GM21423 (cell line): ENCODE results near the gene TRIM4.
"Not testable (repeated sequence)": the region's sequence is repeated elsewhere in the genome, so short reads cannot be mapped to it uniquely, and the experiment has no call there.

Experiments used
- ATAC-seq: cut with Tn5 transposase; IDR thresholded peaks from one replicate; pipeline ENCODE4 v1.9.1; 2021; ENCODE audit warnings: mild to moderate bottlenecking, moderate library complexity; ENCODE audit not compliant: unreplicated experiment

The TRIM4 gene

GRCh38 chr7:99920149-99920548 lies 819 bp upstream of the TRIM4 start:
- no peak for ATAC-seq

DNA sequence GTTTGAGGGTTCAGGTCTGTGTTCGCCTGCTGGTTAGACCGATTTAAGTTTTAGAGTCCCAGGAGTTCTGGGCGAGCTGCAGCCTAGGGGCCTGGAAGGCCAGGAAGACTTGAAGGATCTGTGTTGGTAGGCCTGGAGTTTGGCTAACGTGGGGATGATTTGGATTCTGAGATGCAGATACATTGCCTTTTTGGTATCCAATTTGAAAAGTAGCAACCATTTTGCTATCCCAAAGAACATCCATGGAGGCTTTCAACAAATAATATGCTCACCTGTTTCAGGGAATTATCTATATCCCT lies 433 bp upstream of the TRIM4 start:
- ATAC-seq = no peak

DNA sequence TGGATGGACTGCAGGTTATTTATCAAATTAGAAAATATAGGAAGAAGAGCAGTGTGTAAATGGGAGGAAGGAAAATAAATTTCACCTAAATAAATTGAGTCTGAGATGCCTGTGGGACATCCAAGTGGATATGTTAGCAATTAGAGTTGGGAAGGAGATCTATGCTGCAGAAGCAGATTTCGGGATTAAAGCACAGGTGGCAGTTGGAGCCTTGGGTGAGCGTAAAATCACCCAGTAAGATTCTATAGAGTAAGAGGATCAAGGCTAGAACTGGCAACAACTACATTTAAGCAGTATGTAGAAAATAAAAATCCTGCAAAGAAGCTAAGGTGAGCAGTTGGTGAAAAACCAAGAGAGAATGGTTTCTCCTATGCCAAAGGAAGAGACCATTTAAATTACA lies 8.4 kb downstream of the TRIM4 start:
- ATAC-seq = no peak

GRCh38 chr7:99901581-99901980 lies 17.7 kb downstream of the TRIM4 start:
- ATAC-seq = no peak

DNA sequence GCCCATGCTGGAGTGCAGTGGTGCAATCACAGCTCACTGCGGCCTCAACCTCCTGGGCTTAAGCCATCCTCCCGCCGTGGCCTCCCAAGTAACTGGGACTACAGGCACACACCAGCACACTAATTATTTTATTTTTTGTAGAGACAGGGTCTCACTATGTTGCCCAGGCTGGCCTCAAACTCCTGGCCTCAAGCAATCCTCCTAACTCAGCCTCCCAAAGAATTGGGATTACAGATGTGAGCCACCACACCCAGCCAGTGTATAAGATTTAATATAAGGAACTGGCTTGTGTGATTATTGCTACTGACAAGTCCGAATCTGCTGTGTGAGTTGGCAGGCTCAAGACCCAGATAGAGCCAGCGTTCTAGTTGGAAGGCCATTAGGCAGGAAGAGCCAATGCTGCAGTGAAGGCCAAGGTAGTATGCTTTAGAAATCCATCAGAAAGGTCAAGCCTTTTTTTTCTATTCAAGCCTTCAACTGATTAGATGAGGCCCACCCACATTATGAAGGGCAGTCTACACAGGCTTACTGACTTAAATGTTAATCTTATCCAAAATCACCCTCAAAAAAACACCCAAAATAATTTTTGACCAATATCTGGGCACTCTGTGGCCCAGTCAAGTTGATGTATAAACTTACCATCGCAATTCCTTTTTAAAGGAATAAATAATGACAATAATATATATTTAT lies 19.4 kb downstream of the TRIM4 start:
- no peak for ATAC-seq

- ATAC-seq = no peak
These were observed 20.5 kb downstream of the TRIM4 start for GRCh38 chr7:99898836-99899235.

GRCh38 chr7:99898023-99898357 lies 21.3 kb downstream of the TRIM4 start:
- ATAC-seq = no peak

GRCh38 chr7:99897322-99898022 lies 21.9 kb downstream of the TRIM4 start:
- ATAC-seq = no peak

DNA sequence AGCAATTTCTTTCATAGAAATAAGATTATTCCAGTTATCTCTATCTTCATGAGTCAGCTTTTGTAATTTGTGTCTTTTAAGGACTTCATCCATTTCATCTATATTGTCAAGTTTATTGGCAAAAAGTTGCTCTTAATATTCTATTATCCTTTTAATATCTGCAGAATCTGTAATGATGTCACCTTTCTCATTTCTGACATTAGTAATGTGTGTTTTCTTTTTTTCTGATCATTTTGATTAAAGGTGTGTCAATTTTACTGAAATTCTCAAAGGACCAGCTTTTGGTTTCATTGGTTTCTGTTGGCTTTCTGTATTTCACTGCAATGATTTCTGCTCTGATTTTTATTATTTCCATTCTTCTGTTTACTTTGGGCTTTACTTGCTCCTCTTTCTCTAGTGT lies 24.6 kb downstream of the TRIM4 start:
- ATAC-seq = no peak

DNA sequence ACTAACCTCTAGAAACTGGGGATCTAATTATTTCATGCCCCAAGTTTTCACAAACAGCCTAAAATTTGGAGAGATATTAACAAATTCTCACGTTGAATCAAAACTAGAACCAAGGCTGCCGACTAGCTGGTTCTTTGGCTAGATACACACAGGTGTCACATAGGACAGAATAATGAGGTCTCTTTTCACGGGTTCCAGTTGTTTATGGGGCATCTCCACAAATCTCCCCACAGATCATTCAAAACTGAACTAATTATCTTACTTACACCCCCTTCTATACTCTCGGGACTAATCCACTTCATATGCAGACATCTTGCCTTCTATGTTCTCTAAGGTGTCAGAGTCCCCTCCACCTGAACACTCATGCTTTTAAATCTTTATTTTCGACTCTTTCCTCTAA lies 26.1 kb downstream of the TRIM4 start:
- no peak for ATAC-seq

- ATAC-seq = not testable (repeated sequence)
These were observed 29.0 kb downstream of the TRIM4 start for GRCh38 chr7:99890348-99890747.

DNA sequence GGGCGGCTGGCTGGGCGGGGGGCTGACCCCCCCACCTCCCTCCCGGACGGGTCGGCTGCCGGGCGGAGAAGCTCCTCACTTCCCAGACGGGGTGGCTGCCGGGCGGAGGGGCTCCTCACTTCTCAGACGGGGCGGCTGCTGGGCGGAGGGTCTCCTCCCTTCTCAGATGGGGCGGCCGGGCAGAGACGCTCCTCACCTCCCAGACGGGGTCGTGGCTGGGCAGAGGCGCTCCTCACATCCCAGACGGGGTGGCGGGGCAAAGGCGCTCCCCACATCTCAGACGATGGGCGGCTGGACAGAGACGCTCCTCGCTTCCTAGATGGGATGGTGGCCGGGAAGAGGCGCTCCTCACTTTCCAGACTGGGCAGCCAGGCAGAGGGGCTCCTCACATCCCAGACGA lies 31.0 kb downstream of the TRIM4 start:
- not testable (repeated sequence) for ATAC-seq

DNA sequence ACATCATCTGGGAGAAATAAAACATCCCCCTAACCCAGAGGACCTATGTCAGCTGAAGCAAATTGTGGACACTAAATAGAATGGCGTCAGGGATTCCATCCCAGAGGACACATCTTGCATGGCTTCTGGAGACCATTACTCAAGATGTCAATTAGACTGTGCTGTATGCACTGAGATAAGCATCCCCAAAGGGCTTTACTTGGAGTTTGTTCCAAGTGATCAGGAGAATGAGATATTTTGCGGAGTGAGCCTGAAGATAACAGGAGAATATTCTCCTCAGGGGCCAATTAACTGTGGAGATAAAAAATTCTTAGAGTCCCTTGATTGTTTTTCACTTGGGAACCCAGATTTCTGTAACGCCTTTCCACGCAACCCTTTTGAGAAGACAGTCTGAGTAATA lies 38.0 kb downstream of the TRIM4 start:
- ATAC-seq = no peak

- no peak for ATAC-seq
These were observed 42.4 kb downstream of the TRIM4 start, which contains the start of gene OR2AE1 for GRCh38 chr7:99876933-99877332. Gene OR2AE1 (minus strand): TSS chr7:99877033. CDS start chr7:99877033, 0 bp downstream.

- no peak for ATAC-seq
These were observed 42.8 kb downstream of the TRIM4 start for GRCh38 chr7:99876491-99876890.

DNA sequence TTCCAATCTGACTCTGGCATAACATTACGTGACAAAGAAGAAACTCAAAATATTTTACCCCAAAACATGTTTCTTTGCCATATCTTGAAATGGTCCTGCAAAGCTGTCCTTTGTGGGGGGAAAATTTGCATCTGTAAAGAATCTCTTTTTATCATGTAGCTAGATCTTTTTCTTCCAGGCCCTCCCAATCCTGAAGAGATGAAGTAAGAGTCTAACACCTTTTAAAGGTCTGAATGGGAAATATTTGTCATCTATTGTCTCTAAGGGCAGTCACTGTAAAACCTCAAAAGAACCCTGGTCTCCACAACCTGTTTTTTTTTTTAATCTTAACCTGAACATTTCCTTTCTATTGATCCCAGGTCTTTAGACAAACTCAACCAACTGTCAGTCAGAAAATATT lies 51.1 kb downstream of the TRIM4 start:
- ATAC-seq = no peak

DNA sequence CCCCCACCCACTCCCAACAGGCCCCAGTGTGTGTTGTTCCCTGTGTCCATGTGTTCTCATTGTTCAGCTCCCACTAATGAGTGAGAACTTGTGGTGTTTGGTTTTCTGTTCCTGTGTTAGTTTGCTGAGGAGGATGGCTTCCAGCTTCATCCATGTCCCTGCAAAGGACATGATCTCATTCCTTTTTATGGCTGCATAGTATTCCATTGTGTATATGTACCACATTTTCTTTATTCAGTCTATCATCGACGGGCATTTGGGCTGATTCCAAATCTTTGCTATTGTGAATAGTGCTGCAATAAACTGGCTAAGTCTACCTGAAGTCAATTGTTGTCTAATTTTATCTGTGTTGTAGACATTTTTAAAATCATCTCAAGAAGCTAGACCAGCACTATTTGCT lies 51.9 kb downstream of the TRIM4 start:
- not testable (repeated sequence) for ATAC-seq

DNA sequence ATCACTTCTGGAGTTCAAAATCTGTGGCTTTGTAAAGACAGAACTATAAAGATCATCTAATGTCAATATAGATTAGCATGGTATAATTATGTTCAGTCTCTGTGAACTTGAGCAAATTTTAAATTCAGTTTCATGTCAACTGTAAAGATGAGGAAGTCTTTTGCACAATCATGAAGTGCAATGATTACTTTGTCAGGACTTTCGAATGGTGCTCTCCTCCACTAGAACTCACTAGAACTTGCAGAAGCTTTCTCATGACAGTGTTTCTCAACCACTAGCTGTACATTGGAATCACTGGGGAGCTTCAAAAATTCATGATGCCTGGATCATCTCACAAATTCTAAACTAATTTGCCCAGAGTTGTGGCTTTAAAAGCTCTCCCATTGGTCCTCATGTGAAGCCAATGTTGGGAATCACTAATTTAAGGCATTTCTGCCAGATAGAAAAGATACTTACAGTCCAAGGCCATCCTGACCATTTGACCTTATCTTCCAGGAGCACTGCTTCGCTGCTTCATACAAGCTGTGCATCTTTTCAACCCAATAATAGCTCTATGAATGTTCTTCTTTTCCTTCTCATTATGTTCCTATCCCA lies 55.4 kb downstream of the TRIM4 start:
- ATAC-seq = no peak

DNA sequence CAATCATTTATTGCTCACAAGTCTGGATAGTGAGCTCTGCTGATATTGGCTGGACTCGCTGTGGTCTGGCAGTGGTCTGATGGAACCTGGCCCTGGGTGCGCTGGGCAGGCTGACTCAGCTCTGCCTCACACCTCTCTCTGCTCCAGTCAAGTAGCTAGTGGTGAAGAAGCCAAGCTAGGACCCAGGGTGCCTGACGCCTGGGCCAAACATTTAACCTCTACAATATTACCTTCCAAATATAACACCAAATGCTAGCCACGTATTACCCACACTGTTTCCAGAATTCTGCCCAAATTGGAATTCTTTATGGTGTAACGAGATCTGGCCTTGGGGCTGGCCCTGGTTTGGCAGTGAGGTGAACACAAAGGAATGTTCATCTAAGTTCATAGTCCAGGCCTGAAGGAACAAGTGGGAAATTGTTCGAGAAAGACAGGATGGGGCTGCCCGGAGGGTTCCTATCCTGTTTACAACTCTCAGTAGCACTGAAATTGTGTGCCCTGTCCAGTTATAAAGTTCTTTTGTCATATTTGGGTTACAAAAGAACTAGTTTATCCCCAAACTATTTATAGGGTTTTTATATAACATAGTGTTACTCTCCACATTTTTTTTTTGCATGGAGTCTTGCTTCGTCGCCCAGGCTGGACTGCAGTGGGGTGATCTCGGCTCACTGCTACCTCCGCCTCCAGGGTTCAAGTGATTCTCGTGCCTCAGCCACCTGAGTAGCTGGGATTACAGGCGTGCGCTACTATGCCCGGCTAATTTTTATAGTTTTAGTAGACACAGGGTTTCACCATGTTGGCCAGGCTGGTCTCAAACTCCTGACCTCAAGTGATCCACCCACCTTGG lies 58.8 kb downstream of the TRIM4 start:
- ATAC-seq = no peak

- no peak for ATAC-seq
These were observed 64.1 kb downstream of the TRIM4 start for GRCh38 chr7:99855236-99855635.

GRCh38 chr7:99848420-99849216 lies 70.7 kb downstream of the TRIM4 start:
- ATAC-seq = no peak
